Neural progenitor cell (in vitro differentiated cells): ENCODE measurements around the gene AKNAD1. TPM values are rescaled to one million over a fixed set of nuclear protein-coding genes. Genes with fewer than 3 reads are reported as not detected.

ENCODE experiments used
- DNase-seq: peaks from one replicate; pipeline ENCODE4 v3.0.0-alpha.2; 2016; ENCODE audit warnings: low spot score
- H2AFZ ChIP-seq: fragments of 200-600 bp; sonication (generic); replicated peaks from 2 replicates; pipeline ENCODE4 v1.6.1; 2016; ENCODE audit warnings: antibody characterized with exemption
- H3F3A ChIP-seq: fragments of 200-600 bp; sonication (generic); 2 replicates; pipeline ENCODE4 v1.6.1; 2016; ENCODE audit warnings: antibody characterized with exemption, low read depth
- H3K27ac ChIP-seq: fragments of 200-600 bp; sonication (generic); 2 replicates; pipeline ENCODE4 v1.5.1; 2016; ENCODE audit warnings: mild to moderate bottlenecking
- H3K27me3 ChIP-seq: fragments of 200-600 bp; sonication (generic); 2 replicates; pipeline ENCODE4 v1.6.1; 2016; ENCODE audit warnings: mild to moderate bottlenecking, moderate library complexity
- H3K36me3 ChIP-seq: fragments of 200-600 bp; sonication (generic); 2 replicates; pipeline ENCODE4 v1.5.1; 2016
- H3K4me1 ChIP-seq: fragments of 200-600 bp; sonication (generic); 2 replicates; pipeline ENCODE4 v1.6.1; 2016; ENCODE audit warnings: mixed run types
- H3K4me2 ChIP-seq: fragments of 200-600 bp; sonication (generic); 2 replicates; pipeline ENCODE4 v1.6.1; 2016
- H3K4me3 ChIP-seq: fragments of 200-600 bp; sonication (generic); 2 replicates; pipeline ENCODE4 v1.5.1; 2016
- H3K79me2 ChIP-seq: fragments of 200-600 bp; sonication (generic); 2 replicates; pipeline ENCODE4 v1.6.1; 2016; ENCODE audit warnings: low read depth
- H3K9ac ChIP-seq: fragments of 200-600 bp; sonication (generic); 2 replicates; pipeline ENCODE4 v1.6.1; 2016
- H3K9me3 ChIP-seq: fragments of 200-600 bp; sonication (generic); 2 replicates; pipeline ENCODE4 v1.5.1; 2016; ENCODE audit warnings: low read depth
- H4K20me1 ChIP-seq: fragments of 200-600 bp; sonication (generic); 2 replicates; pipeline ENCODE4 v1.6.1; 2016; ENCODE audit warnings: low read depth
- H3K27ac Mint-ChIP-seq: 3 replicates; pipeline ENCODE4 v1.8.0; 2021; ENCODE audit warnings: mixed read lengths
- H3K27me3 Mint-ChIP-seq: 2 replicates; pipeline ENCODE4 v1.8.0; 2022; ENCODE audit warnings: low read depth, mild to moderate bottlenecking, inconsistent platforms, moderate library complexity, mixed read lengths; ENCODE audit not compliant: insufficient read depth
- H3K36me3 Mint-ChIP-seq: 3 replicates; pipeline ENCODE4 v1.8.0; 2021; ENCODE audit warnings: mixed read lengths
- H3K4me1 Mint-ChIP-seq: 3 replicates; pipeline ENCODE4 v1.8.0; 2021; ENCODE audit warnings: mixed read lengths
- H3K4me3 Mint-ChIP-seq: 3 replicates; pipeline ENCODE4 v1.8.0; 2021; ENCODE audit warnings: mild to moderate bottlenecking, moderate library complexity, mixed read lengths
- H3K9me3 Mint-ChIP-seq: 3 replicates; pipeline ENCODE4 v1.8.0; 2020; ENCODE audit warnings: mixed read lengths
- EZH2 ChIP-seq: fragments of 200-600 bp; sonication (generic); IDR thresholded peaks from 2 replicates; pipeline ENCODE4 v1.6.1; 2017; ENCODE audit warnings: antibody characterized with exemption, mild to moderate bottlenecking, moderate library complexity
- EZH2phosphoT487 ChIP-seq: fragments of 200-600 bp; sonication (generic); IDR thresholded peaks from 2 replicates; pipeline ENCODE4 v1.6.1; 2017; ENCODE audit warnings: antibody characterized with exemption
- total RNA-seq: library from RNA; depleted of rRNA; stranded (reverse); fragments of >200 nt; gene quantifications from 2 replicates; pipeline ENCODE4 v1.2.3, GENCODE V29; 2015; ENCODE audit warnings: low replicate concordance
- TF ChIP-seq, protein P1 (sequence below): fragments of 200-600 bp; sonication (generic); IDR thresholded peaks from 2 replicates; pipeline ENCODE4 v1.5.1; 2017; ENCODE audit warnings: antibody characterized with exemption, mild to moderate bottlenecking

AKNAD1 gene
- total RNA-seq, 1 donor from 2014 or later: not detected

DNA sequence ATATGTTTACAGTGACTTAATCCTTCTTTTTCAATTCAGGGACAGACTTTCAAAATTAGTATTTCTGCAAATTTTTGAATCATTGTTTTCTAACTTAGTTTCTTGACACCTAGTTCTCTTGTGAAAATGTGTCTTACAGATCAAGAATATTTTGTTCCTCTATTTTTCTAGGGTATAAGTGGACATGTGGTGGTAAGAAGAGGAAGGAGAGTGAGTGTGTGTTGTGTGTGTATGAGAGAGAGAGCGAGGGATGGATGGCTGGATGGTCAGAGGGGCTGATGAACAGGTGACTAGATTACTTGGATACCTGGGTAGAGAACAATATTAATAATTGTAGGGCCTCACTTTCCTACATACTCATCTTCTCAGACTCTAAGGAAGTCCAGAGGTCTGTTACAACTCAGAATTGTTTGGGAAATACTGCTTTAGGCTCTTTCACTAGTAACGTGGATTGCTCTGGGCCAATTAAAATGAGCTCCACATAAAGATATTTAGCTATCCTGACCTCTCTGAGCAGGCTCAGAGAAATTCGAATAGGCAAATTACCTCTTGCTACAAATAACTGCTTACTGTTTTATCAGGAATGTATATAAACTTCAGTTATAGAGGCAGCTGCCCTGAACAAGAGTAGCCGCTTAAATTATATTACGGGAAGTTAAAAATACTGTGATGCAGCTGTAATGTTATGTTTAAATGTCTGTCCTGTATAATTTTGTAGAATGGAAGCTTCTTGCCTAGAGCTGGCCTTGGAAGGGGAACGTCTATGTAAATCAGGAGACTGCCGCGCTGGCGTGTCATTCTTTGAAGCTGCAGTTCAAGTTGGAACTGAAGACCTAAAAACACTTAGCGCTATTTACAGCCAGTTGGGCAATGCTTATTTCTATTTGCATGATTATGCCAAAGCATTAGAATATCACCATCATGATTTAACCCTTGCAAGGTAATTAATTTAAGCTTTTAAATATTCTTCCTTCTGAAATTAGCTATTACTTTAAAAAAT lies 39.6 kb upstream of the AKNAD1 start:
- no peak overlapping the region for H3K27ac ChIP-seq

DNA sequence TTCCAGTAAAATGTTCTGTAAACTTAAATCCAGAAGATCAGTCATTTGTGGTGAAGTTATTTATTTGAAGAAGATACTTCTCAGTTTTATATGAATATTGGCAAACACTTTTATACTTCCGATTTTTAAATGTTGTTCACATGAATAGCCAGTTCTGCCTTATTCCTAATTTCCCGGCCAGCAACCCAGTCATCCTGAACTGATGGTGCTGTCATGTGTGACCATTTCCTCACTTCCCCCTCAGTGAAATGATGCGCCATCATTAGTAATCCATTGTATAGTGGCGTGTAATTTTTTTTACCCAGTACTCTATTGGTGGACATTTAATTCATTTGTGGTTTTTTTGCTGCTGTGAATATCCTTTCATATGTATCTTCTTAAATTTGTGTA lies 36.2 kb upstream of the AKNAD1 start:
- Mint-ChIP-seq H3K9me3 (no peaks in the 10 kb centered on the region), H3K27me3 (no peaks in the 10 kb centered on the region), H3K27ac (no peak overlapping the region), H3K4me3 (no peak overlapping the region), H3K36me3 (peaks cover 9% of the 10 kb centered on the region), H3K4me1 (peaks cover 26% of the 10 kb centered on the region)
- Histone ChIP-seq H3K9ac (no peak overlapping the region), H3K79me2 (no peaks in the 10 kb centered on the region), H3K36me3 (no peaks in the 10 kb centered on the region), H3K9me3 (no peaks in the 10 kb centered on the region), H3K4me1 (no peaks in the 10 kb centered on the region), H3K27me3 (no peaks in the 10 kb centered on the region), H3K4me2 (no peak overlapping the region), H4K20me1 (no peaks in the 10 kb centered on the region), H3K4me3 (no peak overlapping the region), H3K27ac (no peak overlapping the region), H3F3A (peaks cover 4% of the 10 kb centered on the region), H2AFZ (no peak overlapping the region)
- TF ChIP-seq, protein P1, sequence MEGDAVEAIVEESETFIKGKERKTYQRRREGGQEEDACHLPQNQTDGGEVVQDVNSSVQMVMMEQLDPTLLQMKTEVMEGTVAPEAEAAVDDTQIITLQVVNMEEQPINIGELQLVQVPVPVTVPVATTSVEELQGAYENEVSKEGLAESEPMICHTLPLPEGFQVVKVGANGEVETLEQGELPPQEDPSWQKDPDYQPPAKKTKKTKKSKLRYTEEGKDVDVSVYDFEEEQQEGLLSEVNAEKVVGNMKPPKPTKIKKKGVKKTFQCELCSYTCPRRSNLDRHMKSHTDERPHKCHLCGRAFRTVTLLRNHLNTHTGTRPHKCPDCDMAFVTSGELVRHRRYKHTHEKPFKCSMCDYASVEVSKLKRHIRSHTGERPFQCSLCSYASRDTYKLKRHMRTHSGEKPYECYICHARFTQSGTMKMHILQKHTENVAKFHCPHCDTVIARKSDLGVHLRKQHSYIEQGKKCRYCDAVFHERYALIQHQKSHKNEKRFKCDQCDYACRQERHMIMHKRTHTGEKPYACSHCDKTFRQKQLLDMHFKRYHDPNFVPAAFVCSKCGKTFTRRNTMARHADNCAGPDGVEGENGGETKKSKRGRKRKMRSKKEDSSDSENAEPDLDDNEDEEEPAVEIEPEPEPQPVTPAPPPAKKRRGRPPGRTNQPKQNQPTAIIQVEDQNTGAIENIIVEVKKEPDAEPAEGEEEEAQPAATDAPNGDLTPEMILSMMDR: no peak
- TF ChIP-seq EZH2 (no peak), EZH2phosphoT487 (no peak)
- no peak for DNase-seq

More for the DNA sequence above, 39.6 kb upstream of the AKNAD1 start:
- Mint-ChIP-seq H3K36me3 (no peaks in the 10 kb centered on the region), H3K27ac (no peak overlapping the region), H3K4me3 (no peak overlapping the region), H3K9me3 (no peaks in the 10 kb centered on the region), H3K27me3 (no peaks in the 10 kb centered on the region), H3K4me1 (peaks cover 13% of the 10 kb centered on the region)
- H3K36me3 ChIP-seq: no peaks in the 10 kb centered on the region
- TF ChIP-seq, protein P1: no peak
- no peak for TF ChIP-seq EZH2phosphoT487
- no peak for TF ChIP-seq EZH2
- H3K4me1 ChIP-seq: no peaks in the 10 kb centered on the region
- H4K20me1 ChIP-seq: no peaks in the 10 kb centered on the region
- no peak overlapping the region for H3K4me2 ChIP-seq
- DNase-seq: no peak
- peaks cover 4% of the 10 kb centered on the region for H3F3A ChIP-seq
- H3K79me2 ChIP-seq: no peaks in the 10 kb centered on the region
- H3K9ac ChIP-seq: no peak overlapping the region
- H3K9me3 ChIP-seq: no peaks in the 10 kb centered on the region
- H3K4me3 ChIP-seq: no peak overlapping the region
- H3K27me3 ChIP-seq: no peaks in the 10 kb centered on the region
- H2AFZ ChIP-seq: no peak overlapping the region

DNA sequence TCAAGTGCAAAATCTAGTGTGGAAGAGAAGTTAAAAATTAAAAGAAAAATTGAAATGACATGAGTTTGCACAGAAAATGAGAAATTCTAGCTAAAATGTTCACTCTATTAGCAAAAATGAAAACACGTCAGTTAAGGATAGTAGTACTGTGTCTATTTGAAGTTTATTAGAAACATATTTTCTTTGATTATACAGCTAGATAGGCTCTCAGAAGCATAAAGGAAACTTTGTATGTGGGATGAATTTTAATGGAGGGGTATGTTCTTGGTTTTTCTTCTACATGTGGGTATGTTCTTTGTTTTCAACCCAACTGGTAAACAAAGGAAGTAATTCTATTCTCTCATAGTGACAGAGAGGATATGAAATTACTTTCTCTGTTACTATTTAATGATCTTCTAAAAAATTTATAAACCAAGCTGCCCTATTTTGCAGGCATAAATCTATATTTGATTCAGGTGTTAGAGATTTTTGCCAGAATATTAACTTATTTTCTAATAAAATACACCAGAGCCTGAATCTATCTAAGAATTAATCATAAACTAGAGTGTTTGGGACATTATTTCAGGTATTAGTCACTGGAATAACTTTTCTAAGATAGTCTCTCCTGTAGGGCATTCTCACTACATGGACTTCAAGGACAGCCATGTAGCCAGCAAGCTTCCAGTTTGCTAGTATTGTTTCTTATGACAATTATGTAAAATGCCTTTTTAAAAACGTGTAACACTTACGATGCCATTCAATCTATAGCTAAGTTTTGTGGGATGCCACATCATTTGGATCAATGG lies 35.7 kb upstream of the AKNAD1 start:
- peaks cover 9% of the 10 kb centered on the region for H3K36me3 Mint-ChIP-seq
- H3K27ac ChIP-seq: no peak overlapping the region
- no peak overlapping the region for H3K9ac ChIP-seq
- H4K20me1 ChIP-seq: no peaks in the 10 kb centered on the region
- H3K27ac Mint-ChIP-seq: no peak overlapping the region
- no peak overlapping the region for H3K4me3 Mint-ChIP-seq
- no peaks in the 10 kb centered on the region for H3K36me3 ChIP-seq
- no peaks in the 10 kb centered on the region for H3K27me3 ChIP-seq
- DNase-seq: no peak
- no peak overlapping the region for H3K4me3 ChIP-seq
- H3K79me2 ChIP-seq: no peaks in the 10 kb centered on the region
- H3K4me2 ChIP-seq: no peak overlapping the region
- no peaks in the 10 kb centered on the region for H3F3A ChIP-seq
- H3K4me1 Mint-ChIP-seq: peaks cover 26% of the 10 kb centered on the region
- H2AFZ ChIP-seq: no peak overlapping the region
- no peaks in the 10 kb centered on the region for H3K4me1 ChIP-seq
- TF ChIP-seq EZH2phosphoT487 (no peak), EZH2 (no peak)
- TF ChIP-seq, protein P1: no peak
- H3K27me3 Mint-ChIP-seq: no peaks in the 10 kb centered on the region
- no peaks in the 10 kb centered on the region for H3K9me3 Mint-ChIP-seq
- no peaks in the 10 kb centered on the region for H3K9me3 ChIP-seq
